ENCODE results near the gene KLHDC9.

GRCh38 chr1:161115132-161115711, 17.1 kb downstream of the KLHDC9 start:
- TF ChIP-seq CTCF (conservative IDR thresholded peaks at IDR 0.05 in 1 of 2, IDR thresholded peaks at IDR 0.05 in 1 of 2; ENCODE audit: extremely low read depth in 1 of 2, insufficient read depth in 1 of 2, low read depth in 1 of 2, low read length in 2 of 2), result no peak
- TF ChIP-seq EZH2 (IDR thresholded peaks at IDR 0.05; ENCODE audit: borderline replicate concordance, low read length), result no peak
